Fibroblast of lung (primary cell): Measurements from ENCODE around the gene CMSS1. TPM values are rescaled to one million over a fixed set of nuclear protein-coding genes. Genes with fewer than 3 reads are reported as not detected.

Source experiments
- DNase-seq, 2 donors: peaks; one replicate each; pipeline versions ENCODE4 v3.0.0 to v3.0.0-alpha.2; 2010; ENCODE audit warnings: low read depth in 2 of 2
- H2AFZ ChIP-seq: 2 replicates; pipeline ENCODE4 v1.5.1; 2012; ENCODE audit warnings: low read length, control low read depth, inconsistent platforms
- H3K27ac ChIP-seq: 2 replicates; pipeline ENCODE4 v1.5.1; 2011; ENCODE audit warnings: low read length, control low read depth; ENCODE audit not compliant: insufficient read depth
- H3K27me3 ChIP-seq: 2 replicates; pipeline ENCODE4 v1.5.1; 2011; ENCODE audit warnings: mild to moderate bottlenecking, low read length; ENCODE audit not compliant: control insufficient read depth, insufficient read depth
- H3K36me3 ChIP-seq: 2 replicates; pipeline ENCODE4 v1.5.1; 2011; ENCODE audit warnings: low read length; ENCODE audit not compliant: control insufficient read depth, insufficient read depth
- H3K4me1 ChIP-seq: 2 replicates; pipeline ENCODE4 v1.5.1; 2011; ENCODE audit warnings: low read length; ENCODE audit not compliant: control insufficient read depth, insufficient read depth; ENCODE audit errors: extremely low read depth
- H3K4me2 ChIP-seq: 2 replicates; pipeline ENCODE4 v1.5.1; 2011; ENCODE audit warnings: low read length, control low read depth; ENCODE audit not compliant: insufficient read depth; ENCODE audit errors: extremely low read depth
- H3K4me3 ChIP-seq, 4 experiments: fragments of 200-600 bp in 1 of 4; sonication (generic) in 1 of 4; replicated peaks in 1 of 4; 2 replicates each; pipeline ENCODE4 v1.5.1; 2011 to 2016; ENCODE audit warnings: low read length in 4 of 4, low read depth in 3 of 4, mild to moderate bottlenecking in 3 of 4, control low read depth in 2 of 4, inconsistent platforms in 1 of 4, mixed read lengths in 1 of 4; ENCODE audit not compliant: insufficient read depth in 1 of 4; ENCODE audit errors: control extremely low read depth in 1 of 4
- H3K79me2 ChIP-seq: 2 replicates; pipeline ENCODE4 v1.5.1; 2012; ENCODE audit warnings: mild to moderate bottlenecking, low read length, inconsistent platforms; ENCODE audit not compliant: control insufficient read depth, insufficient read depth
- H3K9ac ChIP-seq: 2 replicates; pipeline ENCODE4 v1.5.1; 2011; ENCODE audit warnings: mild to moderate bottlenecking, low read length, control low read depth; ENCODE audit not compliant: insufficient read depth
- H3K9me3 ChIP-seq: 2 replicates; pipeline ENCODE4 v1.5.1; 2012; ENCODE audit warnings: low read depth, low read length; ENCODE audit not compliant: control insufficient read depth, insufficient read depth
- H4K20me1 ChIP-seq: 2 replicates; pipeline ENCODE4 v1.5.1; 2011; ENCODE audit warnings: low read length; ENCODE audit not compliant: control insufficient read depth, insufficient read depth; ENCODE audit errors: extremely low read depth
- CTCF ChIP-seq, 2 donors: IDR thresholded peaks in 1 of 2; conservative IDR thresholded peaks in 1 of 2; 1 replicate in 1 of 2; 2 replicates in 1 of 2; pipeline ENCODE4 v1.5.1; 2011 to 2012; ENCODE audit warnings: low read length in 2 of 2, control low read depth in 1 of 2, inconsistent platforms in 1 of 2, low read depth in 1 of 2, mild to moderate bottlenecking in 1 of 2
- EZH2 ChIP-seq: IDR thresholded peaks from 2 replicates; pipeline ENCODE4 v1.5.1; 2012; ENCODE audit warnings: low read length, control low read depth, mild to moderate bottlenecking; ENCODE audit errors: missing control alignments
- polyA plus RNA-seq, 2 donors: library from polyadenylated mRNA; depleted of rRNA in 1 of 2; stranded (reverse) in 1 of 2; unstranded in 1 of 2; fragments of >200 nt; gene quantifications; 2 replicates each; pipeline ENCODE4 v1.2.1, GENCODE V29; 2011 to 2012; ENCODE audit warnings: missing spikeins in 1 of 2
- total RNA-seq: library from RNA; depleted of rRNA; stranded (reverse); fragments of >200 nt; gene quantifications from 2 replicates; pipeline ENCODE4 v1.2.1, GENCODE V29; 2014

Gene CMSS1
- total and polyA plus RNA-seq, 2 donors (not counting 1 experiment from before 2014, with no cell fraction given) = 6.9 to 13.2 TPM

- Histone ChIP-seq H2AFZ (no peak overlapping the region), H4K20me1 (no peaks in the 10 kb centered on the region), H3K79me2 (peaks cover 94% of the 10 kb centered on the region), H3K4me1 (peaks cover 30% of the 10 kb centered on the region), H3K27me3 (no peaks in the 10 kb centered on the region), H3K4me2 (no peak overlapping the region), H3K36me3 (peaks cover 3% of the 10 kb centered on the region), H3K9me3 (no peaks in the 10 kb centered on the region), H3K27ac (no peak overlapping the region), H3K9ac (no peak overlapping the region), H3K4me3 (no peak overlapping the region)
- no peak for TF ChIP-seq CTCF (conservative IDR thresholded peaks at IDR 0.05 in 1 of 2, IDR thresholded peaks at IDR 0.05 in 1 of 2; ENCODE audit: low read depth in 1 of 2, low read length in 2 of 2)
- TF ChIP-seq EZH2 = no peak
- no peak for DNase-seq
These were observed 52.0 kb downstream of the CMSS1 start for GRCh38 chr3:99869621-99870020.

GRCh38 chr3:99870712-99871111, 53.0 kb downstream of the CMSS1 start:
- no peaks in the 10 kb centered on the region for H4K20me1 ChIP-seq
- H3K4me2 ChIP-seq = peak overlapping the region; percentile 76
- peaks cover 29% of the 10 kb centered on the region for H3K4me1 ChIP-seq
- peak overlapping the region in 1 of 4 experiments; percentile 93 for H3K4me3 ChIP-seq
- H3K9ac ChIP-seq = no peak overlapping the region
- H3K27me3 ChIP-seq = no peaks in the 10 kb centered on the region
- H3K79me2 ChIP-seq = peaks cover 96% of the 10 kb centered on the region
- no peaks in the 10 kb centered on the region for H3K9me3 ChIP-seq
- H3K27ac ChIP-seq = no peak overlapping the region
- peaks cover 3% of the 10 kb centered on the region for H3K36me3 ChIP-seq
- no peak overlapping the region for H2AFZ ChIP-seq
- no peak for TF ChIP-seq CTCF (conservative IDR thresholded peaks at IDR 0.05 in 1 of 2, IDR thresholded peaks at IDR 0.05 in 1 of 2; ENCODE audit: low read depth in 1 of 2, low read length in 2 of 2)
- no peak for TF ChIP-seq EZH2
- no peak for DNase-seq

GRCh38 chr3:99871231-99872045, 53.8 kb downstream of the CMSS1 start:
- no peaks in the 10 kb centered on the region for H3K9me3 ChIP-seq
- peaks cover 27% of the 10 kb centered on the region for H3K4me1 ChIP-seq
- TF ChIP-seq CTCF (conservative IDR thresholded peaks at IDR 0.05 in 1 of 2, IDR thresholded peaks at IDR 0.05 in 1 of 2; ENCODE audit: low read depth in 1 of 2, low read length in 2 of 2) (no peak), EZH2 (no peak)
- H3K9ac ChIP-seq = no peak overlapping the region
- peak in 1 of 2 donors; percentile 69 for DNase-seq
- H3K79me2 ChIP-seq = peaks cover 96% of the 10 kb centered on the region
- no peaks in the 10 kb centered on the region for H4K20me1 ChIP-seq
- peaks cover 3% of the 10 kb centered on the region for H3K36me3 ChIP-seq
- H3K27me3 ChIP-seq = no peaks in the 10 kb centered on the region
- H3K4me3 ChIP-seq = peak overlapping the region in 3 of 4 experiments; percentile 30 to 93 (median 89)
- no peak overlapping the region for H2AFZ ChIP-seq
- H3K27ac ChIP-seq = peak overlapping the region; percentile 95
- H3K4me2 ChIP-seq = peak overlapping the region; percentile 76
